ENCODE measurements around the gene TCERG1L.
"Not testable (repeated sequence)": the region's sequence is repeated elsewhere in the genome, so short reads cannot be mapped to it uniquely, and the experiment has no call there.

The TCERG1L gene

GRCh38 chr10:131311661-131312477 is at the start of gene TCERG1L:
TCERG1L (minus strand) TSS chr10:131311721; CDS start chr10:131311635, 86 bp downstream.
- DNase-seq: peak; percentile 29

GRCh38 chr10:131358741-131359442 is 47.4 kb upstream of the TCERG1L start:
- DNase-seq: no peak

- no peak for DNase-seq
Measured at GRCh38 chr10:131356442-131356841, 44.9 kb upstream of the TCERG1L start.

GRCh38 chr10:131355881-131356280 is 44.4 kb upstream of the TCERG1L start:
- no peak for DNase-seq

GRCh38 chr10:131355056-131355455 is 43.5 kb upstream of the TCERG1L start:
- no peak for DNase-seq

- DNase-seq: peak; percentile 5
Measured at GRCh38 chr10:131354380-131354779, 42.9 kb upstream of the TCERG1L start.

GRCh38 chr10:131352765-131353290 is 41.3 kb upstream of the TCERG1L start:
- DNase-seq: no peak

GRCh38 chr10:131350660-131351059 is 39.1 kb upstream of the TCERG1L start:
- DNase-seq: no peak

- DNase-seq: no peak
Measured at GRCh38 chr10:131350245-131350644, 38.7 kb upstream of the TCERG1L start.

GRCh38 chr10:131346456-131346855 is 34.9 kb upstream of the TCERG1L start:
- DNase-seq: no peak

- no peak for DNase-seq
Measured at GRCh38 chr10:131345691-131346090, 34.2 kb upstream of the TCERG1L start.

GRCh38 chr10:131344747-131345146 is 33.2 kb upstream of the TCERG1L start:
- no peak for DNase-seq

- DNase-seq: peak; percentile 65
Measured at GRCh38 chr10:131337741-131338140, 26.2 kb upstream of the TCERG1L start.

- no peak for DNase-seq
Measured at GRCh38 chr10:131332821-131333220, 21.3 kb upstream of the TCERG1L start.

- DNase-seq: no peak
Measured at GRCh38 chr10:131323880-131324279, 12.4 kb upstream of the TCERG1L start.

GRCh38 chr10:131323025-131323424 is 11.5 kb upstream of the TCERG1L start:
- DNase-seq: no peak

- not testable (repeated sequence) for DNase-seq
Measured at GRCh38 chr10:131322575-131322974, 11.1 kb upstream of the TCERG1L start.

GRCh38 chr10:131320860-131321604 is 9.5 kb upstream of the TCERG1L start:
- no peak for DNase-seq

- no peak for DNase-seq
Measured at GRCh38 chr10:131318814-131319213, 7.3 kb upstream of the TCERG1L start.

GRCh38 chr10:131318291-131318690 is 6.8 kb upstream of the TCERG1L start:
- no peak for DNase-seq

- DNase-seq: no peak
Measured at GRCh38 chr10:131316321-131317075, 5.0 kb upstream of the TCERG1L start.

GRCh38 chr10:131315344-131315743 is 3.8 kb upstream of the TCERG1L start:
- peak; percentile 54 for DNase-seq

All from fibroblast of skin of right biceps (primary cell).